Spleen (tissue), 7 donors: Measurements from ENCODE around the gene ZNF214.

Source experiments
- CTCF ChIP-seq, 11 experiments: fragments of 200-600 bp in 7 of 11; fragments of 450-650 bp in 4 of 11; sonication (generic) in 4 of 11; IDR thresholded peaks in 8 of 11; conservative IDR thresholded peaks in 3 of 11; 1 replicate in 7 of 11; 2 replicates in 4 of 11; pipeline versions ENCODE4 v1.4.0 to v1.8.0; 2016 to 2021; ENCODE audit warnings: antibody characterized with exemption in 11 of 11, inconsistent platforms in 4 of 11, mild to moderate bottlenecking in 1 of 11
- POLR2A ChIP-seq, 3 donors: fragments of 450-650 bp; IDR thresholded peaks; one replicate each; pipeline ENCODE4 v1.5.1; 2017; ENCODE audit warnings: antibody characterized with exemption in 3 of 3, mild to moderate bottlenecking in 1 of 3
- POLR2AphosphoS5 ChIP-seq, 3 donors: sonication (generic); formaldehyde crosslinking; IDR thresholded peaks; one replicate each; pipeline ENCODE4 v1.5.1; 2017; ENCODE audit warnings: antibody characterized with exemption in 3 of 3
- donor health status: DM: no; HTN: no; CAD: no; lungs with moderate emphysema.
- donor health status: DM: no; HTN: no; CAD: no.
- donor health status: DM: no; HTN: no; CAD: no.

- TF ChIP-seq CTCF (IDR thresholded peaks at IDR 0.05 in 8 of 11, conservative IDR thresholded peaks at IDR 0.05 in 3 of 11) (no peak), POLR2AphosphoS5 (IDR thresholded peaks at IDR 0.05) (no peak), POLR2A (IDR thresholded peaks at IDR 0.05) (no peak)
Measured at GRCh38 chr11:6991227-6991626, 28.9 kb downstream of the ZNF214 start.
